Activated CD8-positive, alpha-beta T cell treated with anti-CD3 and anti-CD28 coated beads for 36 hours (primary cell): ENCODE data around the gene AIM2. TPM values are rescaled to one million over a fixed set of nuclear protein-coding genes. Genes with fewer than 3 reads are reported as not detected.
"Not testable (repeated sequence)": the region's sequence is repeated elsewhere in the genome, so short reads cannot be mapped to it uniquely, and the experiment has no call there.

Experiments
- ATAC-seq: fragments of 200-7000 bp; cut with Tn5 transposase; one replicate; pipeline ENCODE4 v1.10.0; 2021; ENCODE audit warnings: mild to moderate bottlenecking, moderate library complexity
- CTCF ChIA-PET: fragments of 350-600 bp; sonication (Branson Sonifier 250); formaldehyde crosslinking; loops from one replicate; lab custom pipeline; 2021; ENCODE audit warnings: antibody characterized with exemption; lab: Charles Lee
- POLR2A ChIA-PET: fragments of 350-600 bp; sonication (Branson Sonifier 250); formaldehyde crosslinking; loops from one replicate; lab custom pipeline; 2021; ENCODE audit warnings: antibody characterized with exemption; lab: Charles Lee
- DNase-seq: peaks from one replicate; pipeline ENCODE4 v3.0.0-alpha.2; 2020
- H3K27ac Mint-ChIP-seq: one replicate; pipeline ENCODE4 v1.8.0; 2021; ENCODE audit warnings: mild to moderate bottlenecking, mixed read lengths
- H3K27me3 Mint-ChIP-seq: one replicate; pipeline ENCODE4 v1.8.0; 2021; ENCODE audit warnings: mixed read lengths
- H3K36me3 Mint-ChIP-seq: one replicate; pipeline ENCODE4 v1.8.0; 2021; ENCODE audit warnings: low read depth, mixed read lengths
- H3K4me1 Mint-ChIP-seq: one replicate; pipeline ENCODE4 v1.8.0; 2021; ENCODE audit warnings: low read depth, mixed read lengths
- H3K4me3 Mint-ChIP-seq: one replicate; pipeline ENCODE4 v1.8.0; 2021; ENCODE audit warnings: mild to moderate bottlenecking, moderate library complexity, mixed read lengths
- H3K9me3 Mint-ChIP-seq: one replicate; pipeline ENCODE4 v1.8.0; 2021; ENCODE audit warnings: mixed read lengths
- intact Hi-C: fragments of 100-400 bp; cut with micrococcal nuclease; formaldehyde crosslinking; loops from one replicate; pipeline ENCODE4 v1.10.0; 2022
- total RNA-seq, 2 experiments: library from RNA; stranded (reverse); gene quantifications; one replicate each; pipeline ENCODE4 v1.2.3, GENCODE V29; 2021
- TF ChIP-seq, protein P1 (sequence below): fragments of 200-600 bp; IDR thresholded peaks from one replicate; pipeline ENCODE4 v1.8.0; 2022; ENCODE audit warnings: antibody characterized with exemption, mild to moderate bottlenecking

AIM2 gene
- total RNA-seq, 2 experiments from 2014 or later = 6.7 to 8.6 TPM

DNA sequence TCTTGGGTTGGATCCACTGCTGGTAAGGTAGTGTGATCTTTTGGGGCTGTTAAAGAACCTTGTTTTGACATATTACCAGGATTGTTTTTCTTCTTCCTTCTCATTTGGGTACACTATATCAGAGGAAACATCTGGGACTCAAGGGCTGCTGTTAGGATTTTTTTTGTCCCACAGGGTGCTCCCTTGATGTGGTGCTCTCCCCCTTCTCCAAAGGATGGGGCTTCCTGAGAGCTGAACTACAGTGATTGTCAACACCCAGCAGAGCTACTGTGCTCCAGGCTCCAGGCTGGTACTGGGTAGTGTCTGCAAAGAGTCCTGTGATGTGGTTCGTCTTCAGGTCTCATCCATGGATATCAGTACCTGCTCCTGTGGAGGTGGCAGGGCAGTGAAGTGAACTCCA lies 46.3 kb downstream of the AIM2 start:
- POLR2A ChIA-PET = interaction anchor here (0.6 to 2.0 kb wide), 4 partner anchors 11 to 22 kb away, joined by 3 to 11 read pairs (median 4); no protein-coding TSS in a partner anchor

DNA sequence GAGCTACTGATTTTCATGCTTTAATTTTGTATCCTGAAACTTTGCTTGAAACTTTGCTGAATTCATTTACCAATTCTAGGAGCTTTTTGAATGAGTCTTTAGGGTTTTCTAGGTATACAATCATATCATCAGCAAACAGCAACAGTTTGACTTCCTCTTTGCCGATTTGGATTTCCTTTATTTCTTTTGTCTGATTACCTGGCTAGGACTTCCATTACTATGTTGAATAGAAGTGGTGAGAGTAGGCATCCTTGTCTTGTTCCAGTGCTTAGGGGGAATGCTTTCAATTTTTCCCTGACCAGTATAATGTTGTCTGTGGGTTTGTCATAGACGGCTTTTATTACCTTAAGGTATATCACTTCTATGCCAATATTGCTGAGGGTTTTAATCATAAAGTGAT lies 49.7 kb downstream of the AIM2 start:
- CTCF ChIA-PET, H3K27me3 Mint-ChIP-seq, POLR2A ChIA-PET, H3K9me3 Mint-ChIP-seq, DNase-seq, ATAC-seq, intact Hi-C loops: not testable (repeated sequence)
- Mint-ChIP-seq H3K4me1 (peaks cover 76% of the 10 kb centered on the region), H3K36me3 (peaks cover 88% of the 10 kb centered on the region), H3K27ac (peak overlapping the region; percentile 71), H3K4me3 (peak overlapping the region; percentile 41)

More for the DNA sequence above, 46.3 kb downstream of the AIM2 start:
- TF ChIP-seq, protein P1, sequence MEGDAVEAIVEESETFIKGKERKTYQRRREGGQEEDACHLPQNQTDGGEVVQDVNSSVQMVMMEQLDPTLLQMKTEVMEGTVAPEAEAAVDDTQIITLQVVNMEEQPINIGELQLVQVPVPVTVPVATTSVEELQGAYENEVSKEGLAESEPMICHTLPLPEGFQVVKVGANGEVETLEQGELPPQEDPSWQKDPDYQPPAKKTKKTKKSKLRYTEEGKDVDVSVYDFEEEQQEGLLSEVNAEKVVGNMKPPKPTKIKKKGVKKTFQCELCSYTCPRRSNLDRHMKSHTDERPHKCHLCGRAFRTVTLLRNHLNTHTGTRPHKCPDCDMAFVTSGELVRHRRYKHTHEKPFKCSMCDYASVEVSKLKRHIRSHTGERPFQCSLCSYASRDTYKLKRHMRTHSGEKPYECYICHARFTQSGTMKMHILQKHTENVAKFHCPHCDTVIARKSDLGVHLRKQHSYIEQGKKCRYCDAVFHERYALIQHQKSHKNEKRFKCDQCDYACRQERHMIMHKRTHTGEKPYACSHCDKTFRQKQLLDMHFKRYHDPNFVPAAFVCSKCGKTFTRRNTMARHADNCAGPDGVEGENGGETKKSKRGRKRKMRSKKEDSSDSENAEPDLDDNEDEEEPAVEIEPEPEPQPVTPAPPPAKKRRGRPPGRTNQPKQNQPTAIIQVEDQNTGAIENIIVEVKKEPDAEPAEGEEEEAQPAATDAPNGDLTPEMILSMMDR = no peak
- no peak for ATAC-seq
- H3K4me3 Mint-ChIP-seq = no peak overlapping the region
- peaks cover 64% of the 10 kb centered on the region for H3K4me1 Mint-ChIP-seq
- peak overlapping the region; percentile 67 for H3K27ac Mint-ChIP-seq
- peaks cover 88% of the 10 kb centered on the region for H3K36me3 Mint-ChIP-seq
- H3K9me3 Mint-ChIP-seq = peaks cover 7% of the 10 kb centered on the region
- H3K27me3 Mint-ChIP-seq = no peaks in the 10 kb centered on the region
- no peak for DNase-seq
- CTCF ChIA-PET = interaction anchor here (1.0 to 1.9 kb wide), 2 partner anchors 10 to 41 kb away, joined by 3 to 4 read pairs; no protein-coding TSS in a partner anchor
- intact Hi-C loops = no loop called here

GRCh38 chr1:159025043-159025442 lies 51.5 kb downstream of the AIM2 start:
- Mint-ChIP-seq H3K27ac (no peak overlapping the region), H3K4me1 (peaks cover 74% of the 10 kb centered on the region), H3K36me3 (peaks cover 88% of the 10 kb centered on the region), H3K9me3 (peaks cover 7% of the 10 kb centered on the region), H3K4me3 (no peak overlapping the region), H3K27me3 (no peaks in the 10 kb centered on the region)
- CTCF ChIA-PET = no interaction called here
- TF ChIP-seq, protein P1 = no peak
- DNase-seq (no peak), ATAC-seq (no peak)
- intact Hi-C loops = no loop called here
- POLR2A ChIA-PET = interaction anchor here (0.9 to 1.5 kb wide), 2 partner anchors 15 to 43 kb away, joined by 3 to 5 read pairs; no protein-coding TSS in a partner anchor

DNA sequence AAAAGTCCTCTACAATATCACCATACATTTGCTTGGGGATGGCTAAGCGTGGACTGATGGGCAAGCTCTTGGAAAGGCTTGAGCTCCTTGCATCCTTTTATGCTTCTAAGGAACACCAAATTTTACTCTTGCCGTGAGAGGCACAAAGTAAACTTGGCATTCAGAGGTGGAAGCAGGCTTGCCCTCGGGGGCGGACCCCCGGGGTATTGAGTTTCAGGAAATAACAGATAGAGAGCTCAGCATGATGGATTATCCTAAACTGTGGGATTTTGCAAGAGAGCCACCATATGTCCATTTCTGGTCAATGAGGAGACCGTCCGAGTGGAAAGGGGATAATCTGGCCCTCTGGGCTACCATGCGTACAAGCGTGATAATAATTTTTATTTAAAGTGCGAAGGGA lies 52.8 kb downstream of the AIM2 start:
- POLR2A ChIA-PET = interaction anchor here (2.2 kb wide), 1 partner anchor 14 kb away, joined by 6 read pairs; the partner anchor contains the start of gene IFI16
- Mint-ChIP-seq H3K27me3 (no peaks in the 10 kb centered on the region), H3K4me1 (peaks cover 73% of the 10 kb centered on the region), H3K4me3 (no peak overlapping the region), H3K9me3 (peaks cover 7% of the 10 kb centered on the region), H3K27ac (no peak overlapping the region), H3K36me3 (peaks cover 87% of the 10 kb centered on the region)
- CTCF ChIA-PET = interaction anchor here (1.1 kb wide), 1 partner anchor 17 kb away, joined by 3 read pairs; no protein-coding TSS in a partner anchor
- intact Hi-C loops = no loop called here
- TF ChIP-seq, protein P1 = no peak
- no peak for DNase-seq
- no peak for ATAC-seq

GRCh38 chr1:159015440-159015909 lies 61.1 kb downstream of the AIM2 start:
- ATAC-seq (peak; percentile 85), DNase-seq (peak; percentile 83)
- peaks cover 38% of the 10 kb centered on the region for H3K4me1 Mint-ChIP-seq
- POLR2A ChIA-PET = interaction anchor here (0.9 to 1.5 kb wide), 4 partner anchors 10 to 62 kb away, joined by 3 to 7 read pairs (median 4); partner anchors contain the start of gene AIM2
- peaks cover 91% of the 10 kb centered on the region for H3K36me3 Mint-ChIP-seq
- CTCF ChIA-PET = interaction anchor here (1.0 kb wide), 1 partner anchor 53 kb away, joined by 3 read pairs; no protein-coding TSS in a partner anchor
- H3K4me3 Mint-ChIP-seq = peak overlapping the region; percentile 84
- peak overlapping the region; percentile 97 for H3K27ac Mint-ChIP-seq
- intact Hi-C loops = no loop called here
- TF ChIP-seq, protein P1 = peak; percentile 13
- no peaks in the 10 kb centered on the region for H3K27me3 Mint-ChIP-seq
- no peaks in the 10 kb centered on the region for H3K9me3 Mint-ChIP-seq
